Measurements from ENCODE around the gene PSMD1.

Gene PSMD1

GRCh38 chr2:231084565-231084964, 27.9 kb downstream of the PSMD1 start:
- TF ChIP-seq EGR1 (IDR thresholded peaks at IDR 0.05) (no peak), RAD21 (IDR thresholded peaks at IDR 0.05; ENCODE audit: low read depth) (no peak), MAX (IDR thresholded peaks at IDR 0.05) (no peak), CEBPB (IDR thresholded peaks at IDR 0.05) (no peak)

- TF ChIP-seq TAF1 (IDR thresholded peaks at IDR 0.05; ENCODE audit: low read depth): no peak
- TF ChIP-seq ZBTB7A (IDR thresholded peaks at IDR 0.05; ENCODE audit: low read depth): no peak
- TF ChIP-seq TCF12 (IDR thresholded peaks at IDR 0.05; ENCODE audit: low read depth): no peak
- TF ChIP-seq CREB1 (IDR thresholded peaks at IDR 0.05; ENCODE audit: low read depth): no peak
- no peak for TF ChIP-seq NFIC (IDR thresholded peaks at IDR 0.05)
- TF ChIP-seq CEBPB (IDR thresholded peaks at IDR 0.05): no peak
- no peak for TF ChIP-seq FOXM1 (IDR thresholded peaks at IDR 0.05; ENCODE audit: borderline replicate concordance, low read depth)
- no peak for TF ChIP-seq TEAD4 (IDR thresholded peaks at IDR 0.05)
- no peak for TF ChIP-seq REST (IDR thresholded peaks at IDR 0.05; ENCODE audit: low read depth)
- no peak for TF ChIP-seq RAD21 (IDR thresholded peaks at IDR 0.05; ENCODE audit: low read depth)
- no peak for TF ChIP-seq EP300 (IDR thresholded peaks at IDR 0.05; ENCODE audit: borderline replicate concordance)
- TF ChIP-seq USF1 (IDR thresholded peaks at IDR 0.05): no peak
- no peak for TF ChIP-seq MAX (IDR thresholded peaks at IDR 0.05)
Measured at GRCh38 chr2:231088754-231089153, 32.1 kb downstream of the PSMD1 start.

- TF ChIP-seq MAX (IDR thresholded peaks at IDR 0.05) (no peak), USF1 (IDR thresholded peaks at IDR 0.05) (no peak), EGR1 (IDR thresholded peaks at IDR 0.05) (no peak), REST (IDR thresholded peaks at IDR 0.05; ENCODE audit: low read depth) (no peak), TEAD4 (IDR thresholded peaks at IDR 0.05) (no peak), TAF1 (IDR thresholded peaks at IDR 0.05; ENCODE audit: low read depth) (no peak), EP300 (IDR thresholded peaks at IDR 0.05; ENCODE audit: borderline replicate concordance) (no peak), NFIC (IDR thresholded peaks at IDR 0.05) (no peak), YY1 (IDR thresholded peaks at IDR 0.05; ENCODE audit: low read depth) (no peak), RAD21 (IDR thresholded peaks at IDR 0.05; ENCODE audit: low read depth) (no peak)
Measured at GRCh38 chr2:231093933-231094332, 37.3 kb downstream of the PSMD1 start.

GRCh38 chr2:231094736-231095346, 38.2 kb downstream of the PSMD1 start:
- TF ChIP-seq EP300 (IDR thresholded peaks at IDR 0.05; ENCODE audit: borderline replicate concordance) (no peak), RAD21 (IDR thresholded peaks at IDR 0.05; ENCODE audit: low read depth) (no peak), MAX (IDR thresholded peaks at IDR 0.05) (no peak), TAF1 (IDR thresholded peaks at IDR 0.05; ENCODE audit: low read depth) (no peak), CEBPB (IDR thresholded peaks at IDR 0.05) (no peak)

GRCh38 chr2:231099918-231100317, 43.3 kb downstream of the PSMD1 start:
- TF ChIP-seq TEAD4 (IDR thresholded peaks at IDR 0.05): no peak
- TF ChIP-seq CREB1 (IDR thresholded peaks at IDR 0.05; ENCODE audit: low read depth): no peak
- TF ChIP-seq YY1 (IDR thresholded peaks at IDR 0.05; ENCODE audit: low read depth): no peak
- no peak for TF ChIP-seq ZBTB7A (IDR thresholded peaks at IDR 0.05; ENCODE audit: low read depth)
- no peak for TF ChIP-seq RAD21 (IDR thresholded peaks at IDR 0.05; ENCODE audit: low read depth)
- TF ChIP-seq CEBPB (IDR thresholded peaks at IDR 0.05): no peak
- no peak for TF ChIP-seq TCF12 (IDR thresholded peaks at IDR 0.05; ENCODE audit: low read depth)
- no peak for TF ChIP-seq FOXM1 (IDR thresholded peaks at IDR 0.05; ENCODE audit: borderline replicate concordance, low read depth)
- TF ChIP-seq REST (IDR thresholded peaks at IDR 0.05; ENCODE audit: low read depth): no peak
- TF ChIP-seq TAF1 (IDR thresholded peaks at IDR 0.05; ENCODE audit: low read depth): no peak
- no peak for TF ChIP-seq NFIC (IDR thresholded peaks at IDR 0.05)
- no peak for TF ChIP-seq MAX (IDR thresholded peaks at IDR 0.05)
- TF ChIP-seq EP300 (IDR thresholded peaks at IDR 0.05; ENCODE audit: borderline replicate concordance): no peak
- TF ChIP-seq EGR1 (IDR thresholded peaks at IDR 0.05): no peak
- TF ChIP-seq USF1 (IDR thresholded peaks at IDR 0.05): no peak
